Uterus (tissue), 2 donors: ENCODE results near the gene LRIG1.

Experiments used
- CTCF ChIP-seq, 4 experiments: fragments of 200-600 bp in 2 of 4; fragments of 450-650 bp in 2 of 4; sonication (generic) in 2 of 4; IDR thresholded peaks; one replicate each; pipeline ENCODE4 v1.5.1; 2016 to 2019; ENCODE audit warnings: antibody characterized with exemption in 4 of 4, mild to moderate bottlenecking in 2 of 4, moderate library complexity in 1 of 4
- POLR2A ChIP-seq, 2 donors: fragments of 450-650 bp; IDR thresholded peaks; one replicate each; pipeline ENCODE4 v1.6.1; 2016; ENCODE audit warnings: antibody characterized with exemption in 2 of 2, mild to moderate bottlenecking in 1 of 2, moderate library complexity in 1 of 2

- TF ChIP-seq POLR2A (IDR thresholded peaks at IDR 0.05) (no peak), CTCF (IDR thresholded peaks at IDR 0.05) (no peak)
Measured at GRCh38 chr3:66367979-66368378, 132.8 kb downstream of the LRIG1 start.
